Ureter (tissue), 1 donor: Measurements from ENCODE around the gene CLCA2. TPM values are rescaled to one million over a fixed set of nuclear protein-coding genes. Genes with fewer than 3 reads are reported as not detected.

Experiments used
- total RNA-seq: library from RNA; stranded (reverse); gene quantifications from one replicate; pipeline ENCODE4 v1.2.4, GENCODE V29; 2023
- donor health status: DM: yes; HTN: yes; CAD: no.

The CLCA2 gene
- total RNA-seq, 1 donor from 2014 or later, result 2.6 TPM

Other genes with a start within 250 kb of the CLCA2 start
- 60.4 TPM for gene ODF2L, start 27.8 kb upstream of the CLCA2 start, total RNA-seq
- 0.18 TPM for gene CLCA1, start 44.8 kb downstream of the CLCA2 start, total RNA-seq
- 0.86 TPM for gene CLCA4, start 122.9 kb downstream of the CLCA2 start, total RNA-seq